K562 (cell line): Measurements from ENCODE around the gene FSTL4.

Experiments
- EGR1 ChIP-seq: fragments of 450-650 bp; conservative IDR thresholded peaks from 2 replicates; pipeline ENCODE4 v1.6.1; 2017; ENCODE audit warnings: mild to moderate bottlenecking
- MYC ChIP-seq, 2 experiments: fragments of 250-450 bp in 1 of 2; sonication (Bioruptor Pico) in 1 of 2; IDR thresholded peaks; 2 replicates each; pipeline versions ENCODE4 v1.5.1 to v1.6.1; 2012 to 2021; ENCODE audit warnings: low read depth in 2 of 2, borderline replicate concordance in 1 of 2, improper control_type of control experiment in 1 of 2, low read length in 1 of 2, mild to moderate bottlenecking in 1 of 2, moderate library complexity in 1 of 2
- POLR2AphosphoS5 ChIP-seq: IDR thresholded peaks from 2 replicates; pipeline ENCODE4 v1.6.1; 2011; ENCODE audit warnings: mild to moderate bottlenecking, low read depth, low read length, moderate library complexity; ENCODE audit not compliant: control insufficient read depth, insufficient read depth
- TF ChIP-seq, protein P1 (sequence below): fragments of 150-350 bp; IDR thresholded peaks from 2 replicates; pipeline ENCODE4 v1.6.1; 2014; ENCODE audit warnings: low read depth, mild to moderate bottlenecking, low read length, borderline replicate concordance
- TF ChIP-seq, protein P2 (sequence below): conservative IDR thresholded peaks from 2 replicates; pipeline ENCODE4 v1.6.1; 2011; ENCODE audit warnings: low read depth, mild to moderate bottlenecking, low read length; ENCODE audit not compliant: control insufficient read depth

DNA sequence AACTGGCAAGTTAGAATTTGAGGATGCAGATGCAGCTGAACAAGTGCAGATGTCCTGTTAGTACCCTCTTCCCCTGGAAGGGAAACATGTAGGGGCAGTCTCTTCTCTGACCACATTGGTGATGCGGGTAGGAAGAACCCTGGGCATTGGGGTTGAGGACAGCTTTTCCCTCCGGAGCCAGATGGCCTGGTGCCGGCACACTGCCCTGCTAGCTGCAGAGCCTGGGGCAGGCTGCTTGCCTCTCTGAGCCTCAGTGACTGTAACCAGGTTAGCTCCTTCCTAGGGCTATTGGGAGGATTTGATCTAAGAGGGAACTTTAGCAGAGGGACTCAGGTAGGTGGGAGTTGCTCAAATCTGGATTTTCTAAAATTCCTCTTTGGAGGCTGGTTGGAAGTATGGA, 412.1 kb downstream of the FSTL4 start:
- no peak for TF ChIP-seq POLR2AphosphoS5
- TF ChIP-seq EGR1: no peak
- TF ChIP-seq, protein P1, sequence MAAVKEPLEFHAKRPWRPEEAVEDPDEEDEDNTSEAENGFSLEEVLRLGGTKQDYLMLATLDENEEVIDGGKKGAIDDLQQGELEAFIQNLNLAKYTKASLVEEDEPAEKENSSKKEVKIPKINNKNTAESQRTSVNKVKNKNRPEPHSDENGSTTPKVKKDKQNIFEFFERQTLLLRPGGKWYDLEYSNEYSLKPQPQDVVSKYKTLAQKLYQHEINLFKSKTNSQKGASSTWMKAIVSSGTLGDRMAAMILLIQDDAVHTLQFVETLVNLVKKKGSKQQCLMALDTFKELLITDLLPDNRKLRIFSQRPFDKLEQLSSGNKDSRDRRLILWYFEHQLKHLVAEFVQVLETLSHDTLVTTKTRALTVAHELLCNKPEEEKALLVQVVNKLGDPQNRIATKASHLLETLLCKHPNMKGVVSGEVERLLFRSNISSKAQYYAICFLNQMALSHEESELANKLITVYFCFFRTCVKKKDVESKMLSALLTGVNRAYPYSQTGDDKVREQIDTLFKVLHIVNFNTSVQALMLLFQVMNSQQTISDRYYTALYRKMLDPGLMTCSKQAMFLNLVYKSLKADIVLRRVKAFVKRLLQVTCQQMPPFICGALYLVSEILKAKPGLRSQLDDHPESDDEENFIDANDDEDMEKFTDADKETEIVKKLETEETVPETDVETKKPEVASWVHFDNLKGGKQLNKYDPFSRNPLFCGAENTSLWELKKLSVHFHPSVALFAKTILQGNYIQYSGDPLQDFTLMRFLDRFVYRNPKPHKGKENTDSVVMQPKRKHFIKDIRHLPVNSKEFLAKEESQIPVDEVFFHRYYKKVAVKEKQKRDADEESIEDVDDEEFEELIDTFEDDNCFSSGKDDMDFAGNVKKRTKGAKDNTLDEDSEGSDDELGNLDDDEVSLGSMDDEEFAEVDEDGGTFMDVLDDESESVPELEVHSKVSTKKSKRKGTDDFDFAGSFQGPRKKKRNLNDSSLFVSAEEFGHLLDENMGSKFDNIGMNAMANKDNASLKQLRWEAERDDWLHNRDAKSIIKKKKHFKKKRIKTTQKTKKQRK: no peak
- no peak for TF ChIP-seq MYC (IDR thresholded peaks at IDR 0.05; ENCODE audit: low read depth, low read length)
- TF ChIP-seq MYC (CRISPR knock-in tag; IDR thresholded peaks at IDR 0.05; ENCODE audit: borderline replicate concordance, low read depth): no peak
- TF ChIP-seq, protein P2, sequence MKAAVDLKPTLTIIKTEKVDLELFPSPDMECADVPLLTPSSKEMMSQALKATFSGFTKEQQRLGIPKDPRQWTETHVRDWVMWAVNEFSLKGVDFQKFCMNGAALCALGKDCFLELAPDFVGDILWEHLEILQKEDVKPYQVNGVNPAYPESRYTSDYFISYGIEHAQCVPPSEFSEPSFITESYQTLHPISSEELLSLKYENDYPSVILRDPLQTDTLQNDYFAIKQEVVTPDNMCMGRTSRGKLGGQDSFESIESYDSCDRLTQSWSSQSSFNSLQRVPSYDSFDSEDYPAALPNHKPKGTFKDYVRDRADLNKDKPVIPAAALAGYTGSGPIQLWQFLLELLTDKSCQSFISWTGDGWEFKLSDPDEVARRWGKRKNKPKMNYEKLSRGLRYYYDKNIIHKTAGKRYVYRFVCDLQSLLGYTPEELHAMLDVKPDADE: no peak
